Hematopoietic multipotent progenitor cell treated with erythropoietin and hydrocortisone succinate and interleukin-3 and kit ligand, for 17 days (in vitro differentiated cells): Measurements from ENCODE around the gene FAM171A2.
"Not testable (repeated sequence)": the region's sequence is repeated elsewhere in the genome, so short reads cannot be mapped to it uniquely, and the experiment has no call there.

ENCODE experiments used
- DNase-seq: peaks from one replicate; pipeline ENCODE4 v3.0.0-alpha.2; 2015; ENCODE audit warnings: low spot score

FAM171A2 gene

GRCh38 chr17:44360826-44361225, 2.8 kb downstream of the FAM171A2 start:
- no peak for DNase-seq

GRCh38 chr17:44360144-44360533, 3.5 kb downstream of the FAM171A2 start:
- no peak for DNase-seq

- no peak for DNase-seq
Measured at GRCh38 chr17:44359458-44360143, 4.1 kb downstream of the FAM171A2 start.

- DNase-seq = no peak
Measured at GRCh38 chr17:44359006-44359405, 4.6 kb downstream of the FAM171A2 start.

- no peak for DNase-seq
Measured at GRCh38 chr17:44358066-44358465, 5.6 kb downstream of the FAM171A2 start.

GRCh38 chr17:44356241-44356640, 7.4 kb downstream of the FAM171A2 start:
- DNase-seq = no peak

GRCh38 chr17:44355642-44356099, 8.0 kb downstream of the FAM171A2 start:
- no peak for DNase-seq

- no peak for DNase-seq
Measured at GRCh38 chr17:44354582-44355561, 8.8 kb downstream of the FAM171A2 start.

GRCh38 chr17:44353672-44354331, 9.9 kb downstream of the FAM171A2 start:
- DNase-seq = no peak

- no peak for DNase-seq
Measured at GRCh38 chr17:44352828-44353671, 10.6 kb downstream of the FAM171A2 start.

- DNase-seq = no peak
Measured at GRCh38 chr17:44351961-44352827, 11.5 kb downstream of the FAM171A2 start.

- no peak for DNase-seq
Measured at GRCh38 chr17:44351464-44351863, 12.2 kb downstream of the FAM171A2 start.

- peak; percentile 81 for DNase-seq
Measured at GRCh38 chr17:44350733-44351226, 12.9 kb downstream of the FAM171A2 start.

GRCh38 chr17:44349553-44350070, 14.0 kb downstream of the FAM171A2 start:
- no peak for DNase-seq

GRCh38 chr17:44348988-44349364, 14.7 kb downstream of the FAM171A2 start:
- no peak for DNase-seq

GRCh38 chr17:44348234-44348987, 15.2 kb downstream of the FAM171A2 start:
- DNase-seq = no peak

GRCh38 chr17:44347206-44348055, 16.2 kb downstream of the FAM171A2 start:
- not testable (repeated sequence) for DNase-seq

- no peak for DNase-seq
Measured at GRCh38 chr17:44346064-44346844, 17.4 kb downstream of the FAM171A2 start.
